Keratinocyte (primary cell): ENCODE results near the gene NVL. TPM values are rescaled to one million over a fixed set of nuclear protein-coding genes. Genes with fewer than 3 reads are reported as not detected.

Experiments used
- DNase-seq: peaks from one replicate; pipeline ENCODE4 v3.0.0-alpha.2; 2011; ENCODE audit warnings: low read depth, missing footprints, low spot score
- FAIRE-seq: peaks from 2 replicates; lab custom pipeline; 2011; peaks lifted over from hg19 to GRCh38; lab: Jason Lieb, UNC
- H2AFZ ChIP-seq: 2 replicates; pipeline ENCODE4 v1.6.0; 2012; ENCODE audit warnings: low read length, control low read depth, inconsistent platforms; ENCODE audit not compliant: control insufficient read depth
- H3K27ac ChIP-seq: 2 replicates; pipeline ENCODE4 v1.5.1; 2011; ENCODE audit warnings: low read length; ENCODE audit not compliant: control insufficient read depth, insufficient read depth
- H3K27me3 ChIP-seq: 3 replicates; pipeline ENCODE4 v1.6.0; 2011; ENCODE audit warnings: low read length; ENCODE audit not compliant: control insufficient read depth, insufficient read depth; ENCODE audit errors: extremely low read depth
- H3K36me3 ChIP-seq, 2 experiments: 2 replicates in 1 of 2; 3 replicates in 1 of 2; pipeline ENCODE4 v1.5.1; 2011; ENCODE audit warnings: low read length in 2 of 2, mild to moderate bottlenecking in 1 of 2; ENCODE audit not compliant: control insufficient read depth in 2 of 2, insufficient read depth in 2 of 2; ENCODE audit errors: extremely low read depth in 1 of 2
- H3K4me1 ChIP-seq: 3 replicates; pipeline ENCODE4 v1.5.1; 2011; ENCODE audit warnings: low read length; ENCODE audit not compliant: control insufficient read depth, insufficient read depth; ENCODE audit errors: extremely low read depth
- H3K4me2 ChIP-seq: 3 replicates; pipeline ENCODE4 v1.6.0; 2011; ENCODE audit warnings: low read depth, low read length; ENCODE audit not compliant: control insufficient read depth, insufficient read depth; ENCODE audit errors: extremely low read depth
- H3K4me3 ChIP-seq, 3 experiments: fragments of 200-600 bp in 1 of 3; sonication (generic) in 1 of 3; 2 replicates in 2 of 3; 3 replicates in 1 of 3; pipeline ENCODE4 v1.5.1; 2011 to 2016; ENCODE audit warnings: low read length in 3 of 3, mild to moderate bottlenecking in 3 of 3, control low read depth in 2 of 3, inconsistent platforms in 1 of 3, low read depth in 1 of 3, mixed read lengths in 1 of 3, mixed run types in 1 of 3, moderate library complexity in 1 of 3; ENCODE audit not compliant: control insufficient read depth in 2 of 3, insufficient read depth in 2 of 3; ENCODE audit errors: extremely low read depth in 1 of 3
- H3K79me2 ChIP-seq: 2 replicates; pipeline ENCODE4 v1.6.0; 2012; ENCODE audit warnings: low read length; ENCODE audit not compliant: control insufficient read depth, insufficient read depth
- H3K9ac ChIP-seq: 3 replicates; pipeline ENCODE4 v1.6.0; 2011; ENCODE audit warnings: low read length; ENCODE audit not compliant: control insufficient read depth, insufficient read depth; ENCODE audit errors: extremely low read depth
- H3K9me1 ChIP-seq: 3 replicates; pipeline ENCODE4 v1.6.0; 2011; ENCODE audit warnings: low read length; ENCODE audit not compliant: control insufficient read depth, insufficient read depth; ENCODE audit errors: extremely low read depth
- H3K9me3 ChIP-seq: 2 replicates; pipeline ENCODE4 v1.5.1; 2012; ENCODE audit warnings: low read depth, low read length; ENCODE audit not compliant: control insufficient read depth
- H4K20me1 ChIP-seq: 3 replicates; pipeline ENCODE4 v1.6.0; 2011; ENCODE audit warnings: low read length; ENCODE audit not compliant: control insufficient read depth, insufficient read depth; ENCODE audit errors: extremely low read depth
- CTCF ChIP-seq, 3 experiments: IDR thresholded peaks in 1 of 3; conservative IDR thresholded peaks in 1 of 3; optimal IDR thresholded peaks in 1 of 3; 2 replicates in 2 of 3; 3 replicates in 1 of 3; pipeline versions ENCODE3 to v1.5.1; 2011; ENCODE audit warnings: low read length in 3 of 3, mild to moderate bottlenecking in 3 of 3, moderate library complexity in 2 of 3, control low read depth in 1 of 3, inconsistent platforms in 1 of 3; ENCODE audit not compliant: insufficient read depth in 2 of 3; ENCODE audit errors: extremely low read depth in 1 of 3
- EZH2 ChIP-seq: IDR thresholded peaks from one replicate; pipeline ENCODE4 v1.6.1; 2012; ENCODE audit warnings: inconsistent platforms, mild to moderate bottlenecking, low read length, moderate library complexity
- dilution Hi-C: fragments of 300-500 bp; cut with MboI; formaldehyde crosslinking; loops from one replicate; pipeline ENCODE4 v1.7.0; 2020; ENCODE audit warnings: low sequenced_read_pairs; ENCODE audit not compliant: extremely low pct_ligation_motif_present
- polyA plus RNA-seq, 5 experiments: library from polyadenylated mRNA; depleted of rRNA in 3 of 5; stranded (reverse) in 3 of 5; stranded (forward) in 1 of 5; unstranded in 1 of 5; fragments of >200 nt; gene quantifications; 1 replicate in 1 of 5; 2 replicates in 3 of 5; 3 replicates in 1 of 5; pipeline versions ENCODE4 v1.2.1 to v1.2.3, GENCODE V29; 2011 to 2012; ENCODE audit warnings: missing spikeins in 2 of 5, low read depth in 1 of 5, low replicate concordance in 1 of 5

Gene NVL
- polyA plus RNA-seq, 1 donor (not counting 4 experiments of a cell fraction or from before 2014, with no cell fraction given), result 24.9 TPM

- H3K4me1 ChIP-seq, result peaks cover 45% of the 10 kb centered on the region
- H3K79me2 ChIP-seq, result no peaks in the 10 kb centered on the region
- no peak for TF ChIP-seq CTCF (optimal IDR thresholded peaks at IDR 0.05 in 1 of 3, IDR thresholded peaks at IDR 0.05 in 1 of 3, conservative IDR thresholded peaks at IDR 0.05 in 1 of 3; ENCODE audit: extremely low read depth in 1 of 3, insufficient read depth in 2 of 3, low read length in 3 of 3)
- no peak for TF ChIP-seq EZH2
- no peaks in the 10 kb centered on the region for H3K9me3 ChIP-seq
- dilution Hi-C loops, result no loop called here
- no peak overlapping the region for H3K27ac ChIP-seq
- DNase-seq (no peak), FAIRE-seq (no peak)
- no peak overlapping the region for H3K4me2 ChIP-seq
- no peak overlapping the region for H3K9ac ChIP-seq
- H3K9me1 ChIP-seq, result no peaks in the 10 kb centered on the region
- H3K27me3 ChIP-seq, result no peaks in the 10 kb centered on the region
- H4K20me1 ChIP-seq, result no peaks in the 10 kb centered on the region
- no peaks in the 10 kb centered on the region for H3K36me3 ChIP-seq
- H3K4me3 ChIP-seq, result no peak overlapping the region
- no peak overlapping the region for H2AFZ ChIP-seq
These were observed 128.1 kb downstream of the NVL start for GRCh38 chr1:224201853-224202252.

- H3K9me3 ChIP-seq, result no peaks in the 10 kb centered on the region
- H3K4me2 ChIP-seq, result no peak overlapping the region
- H3K4me1 ChIP-seq, result peaks cover 47% of the 10 kb centered on the region
- no peak overlapping the region for H3K9ac ChIP-seq
- DNase-seq (no peak), FAIRE-seq (no peak)
- H3K9me1 ChIP-seq, result no peaks in the 10 kb centered on the region
- TF ChIP-seq CTCF (optimal IDR thresholded peaks at IDR 0.05 in 1 of 3, IDR thresholded peaks at IDR 0.05 in 1 of 3, conservative IDR thresholded peaks at IDR 0.05 in 1 of 3; ENCODE audit: extremely low read depth in 1 of 3, insufficient read depth in 2 of 3, low read length in 3 of 3), result no peak
- TF ChIP-seq EZH2, result no peak
- no peaks in the 10 kb centered on the region for H3K79me2 ChIP-seq
- H3K27me3 ChIP-seq, result no peaks in the 10 kb centered on the region
- dilution Hi-C loops, result no loop called here
- no peak overlapping the region for H2AFZ ChIP-seq
- no peak overlapping the region for H3K27ac ChIP-seq
- no peaks in the 10 kb centered on the region for H4K20me1 ChIP-seq
- no peaks in the 10 kb centered on the region for H3K36me3 ChIP-seq
- no peak overlapping the region for H3K4me3 ChIP-seq
These were observed 128.6 kb downstream of the NVL start for GRCh38 chr1:224201383-224201782.
